Measurements from ENCODE around the gene GUCY2F.

GUCY2F gene

GRCh38 chrX:109464231-109464630 lies 17.7 kb downstream of the GUCY2F start:
- ChIA-PET POLR2A (no interaction called here), CTCF (interaction anchor here (1.7 kb wide), 1 partner anchor 9 kb away, joined by 9 read pairs; no protein-coding TSS in a partner anchor)
- TF ChIP-seq PKNOX1 (IDR thresholded peaks at IDR 0.05) (no peak), NFRKB (IDR thresholded peaks at IDR 0.05) (no peak), HDGF (IDR thresholded peaks at IDR 0.05; ENCODE audit: borderline replicate concordance) (no peak), ZNF384 (IDR thresholded peaks at IDR 0.05) (no peak), FOXA1 (IDR thresholded peaks at IDR 0.05) (no peak), FOXK2 (IDR thresholded peaks at IDR 0.05) (no peak), FOXM1 (IDR thresholded peaks at IDR 0.05; ENCODE audit: borderline replicate concordance) (no peak), SUZ12 (IDR thresholded peaks at IDR 0.05) (no peak), BHLHE40 (IDR thresholded peaks at IDR 0.05; ENCODE audit: borderline replicate concordance) (no peak), SP1 (IDR thresholded peaks at IDR 0.05) (no peak), CTBP1 (IDR thresholded peaks at IDR 0.05; ENCODE audit: borderline replicate concordance) (no peak), L3MBTL2 (conservative IDR thresholded peaks at IDR 0.05) (no peak), ELF4 (IDR thresholded peaks at IDR 0.05) (no peak)
- DNase-seq (ENCODE audit: extremely low spot score): no peak

GRCh38 chrX:109463784-109464183 lies 18.1 kb downstream of the GUCY2F start:
- TF ChIP-seq SUZ12 (IDR thresholded peaks at IDR 0.05) (no peak), CTBP1 (IDR thresholded peaks at IDR 0.05; ENCODE audit: borderline replicate concordance) (no peak), L3MBTL2 (conservative IDR thresholded peaks at IDR 0.05) (no peak), SP1 (IDR thresholded peaks at IDR 0.05) (no peak), FOXK2 (IDR thresholded peaks at IDR 0.05) (no peak), TARDBP (IDR thresholded peaks at IDR 0.05) (no peak), ARNT (IDR thresholded peaks at IDR 0.05) (no peak), FOXA1 (IDR thresholded peaks at IDR 0.05) (no peak), ELF4 (IDR thresholded peaks at IDR 0.05) (no peak), PKNOX1 (IDR thresholded peaks at IDR 0.05) (no peak), LEF1 (IDR thresholded peaks at IDR 0.05; ENCODE audit: borderline replicate concordance) (no peak), NFRKB (IDR thresholded peaks at IDR 0.05) (no peak), FOXM1 (IDR thresholded peaks at IDR 0.05; ENCODE audit: borderline replicate concordance) (no peak), ZNF384 (IDR thresholded peaks at IDR 0.05) (no peak), HDGF (IDR thresholded peaks at IDR 0.05; ENCODE audit: borderline replicate concordance) (no peak), BHLHE40 (IDR thresholded peaks at IDR 0.05; ENCODE audit: borderline replicate concordance) (no peak)
- no peak for DNase-seq (ENCODE audit: extremely low spot score)
- CTCF ChIA-PET: interaction anchor here (1.7 kb wide), 1 partner anchor 10 kb away, joined by 9 read pairs; no protein-coding TSS in a partner anchor
- POLR2A ChIA-PET: no interaction called here

- DNase-seq (ENCODE audit: extremely low spot score): no peak
Measured at GRCh38 chrX:109448282-109448938, 33.5 kb downstream of the GUCY2F start.

GRCh38 chrX:109441266-109441665 lies 40.6 kb downstream of the GUCY2F start:
- TF ChIP-seq SP1 (IDR thresholded peaks at IDR 0.05) (no peak), FOXA1 (IDR thresholded peaks at IDR 0.05) (no peak), SUZ12 (IDR thresholded peaks at IDR 0.05) (no peak), L3MBTL2 (conservative IDR thresholded peaks at IDR 0.05) (no peak), ZNF384 (IDR thresholded peaks at IDR 0.05) (no peak), ELF4 (IDR thresholded peaks at IDR 0.05) (no peak), FOXK2 (IDR thresholded peaks at IDR 0.05) (no peak), ARNT (IDR thresholded peaks at IDR 0.05) (no peak), PKNOX1 (IDR thresholded peaks at IDR 0.05) (no peak), BHLHE40 (IDR thresholded peaks at IDR 0.05; ENCODE audit: borderline replicate concordance) (no peak), NFRKB (IDR thresholded peaks at IDR 0.05) (no peak), HDGF (IDR thresholded peaks at IDR 0.05; ENCODE audit: borderline replicate concordance) (no peak), LEF1 (IDR thresholded peaks at IDR 0.05; ENCODE audit: borderline replicate concordance) (no peak), TARDBP (IDR thresholded peaks at IDR 0.05) (no peak), CTBP1 (IDR thresholded peaks at IDR 0.05; ENCODE audit: borderline replicate concordance) (no peak), FOXM1 (IDR thresholded peaks at IDR 0.05; ENCODE audit: borderline replicate concordance) (no peak)
- no peak for DNase-seq (ENCODE audit: extremely low spot score)
- CTCF ChIA-PET: no interaction called here
- POLR2A ChIA-PET: no interaction called here

More at GRCh38 chrX:109448282-109448938, 33.5 kb downstream of the GUCY2F start:
- TF ChIP-seq SUZ12 (IDR thresholded peaks at IDR 0.05) (no peak), ARNT (IDR thresholded peaks at IDR 0.05) (no peak), BHLHE40 (IDR thresholded peaks at IDR 0.05; ENCODE audit: borderline replicate concordance) (no peak), TARDBP (IDR thresholded peaks at IDR 0.05) (no peak), PKNOX1 (IDR thresholded peaks at IDR 0.05) (no peak), ELF4 (IDR thresholded peaks at IDR 0.05) (no peak), SP1 (IDR thresholded peaks at IDR 0.05) (no peak), LEF1 (IDR thresholded peaks at IDR 0.05; ENCODE audit: borderline replicate concordance) (no peak), FOXK2 (IDR thresholded peaks at IDR 0.05) (no peak), FOXA1 (IDR thresholded peaks at IDR 0.05) (no peak), NFRKB (IDR thresholded peaks at IDR 0.05) (no peak), CTBP1 (IDR thresholded peaks at IDR 0.05; ENCODE audit: borderline replicate concordance) (no peak), L3MBTL2 (conservative IDR thresholded peaks at IDR 0.05) (no peak), FOXM1 (IDR thresholded peaks at IDR 0.05; ENCODE audit: borderline replicate concordance) (no peak), ZNF384 (IDR thresholded peaks at IDR 0.05) (no peak), HDGF (IDR thresholded peaks at IDR 0.05; ENCODE audit: borderline replicate concordance) (no peak)
- CTCF ChIA-PET: no interaction called here
- POLR2A ChIA-PET: no interaction called here

- TF ChIP-seq TARDBP (IDR thresholded peaks at IDR 0.05): no peak
- no peak for TF ChIP-seq FOXA1 (IDR thresholded peaks at IDR 0.05)
- no peak for TF ChIP-seq SP1 (IDR thresholded peaks at IDR 0.05)
- no peak for TF ChIP-seq CTBP1 (IDR thresholded peaks at IDR 0.05; ENCODE audit: borderline replicate concordance)
- TF ChIP-seq SUZ12 (IDR thresholded peaks at IDR 0.05): no peak
- no peak for TF ChIP-seq FOXK2 (IDR thresholded peaks at IDR 0.05)
- TF ChIP-seq ZNF384 (IDR thresholded peaks at IDR 0.05): no peak
- DNase-seq (ENCODE audit: extremely low spot score): no peak
- POLR2A ChIA-PET: no interaction called here
- CTCF ChIA-PET: no interaction called here
Measured at GRCh38 chrX:109440475-109440874, 41.4 kb downstream of the GUCY2F start.

All from HEK293T (cell line).